HCT116 (cell line): ENCODE measurements around the gene SLC6A13. TPM values are rescaled to one million over a fixed set of nuclear protein-coding genes. Genes with fewer than 3 reads are reported as not detected.

ENCODE experiments used
- ATAC-seq: fragments of 200-7000 bp; cut with Tn5 transposase; 2 replicates; pipeline ENCODE4 v1.9.1; 2020; ENCODE audit warnings: mild to moderate bottlenecking, moderate library complexity
- BruUV-seq: library from RNA; stranded (reverse); fragments of 400-500 nt; replicated peaks from 2 replicates; lab custom pipeline; 2021; lab: Mats Ljungman, UMichigan
- CTCF ChIA-PET: fragments of 300-600 bp; sonication (Branson Sonifier 250); formaldehyde crosslinking; loops from one replicate; lab custom pipeline; 2021; ENCODE audit warnings: antibody characterized with exemption; lab: Charles Lee
- POLR2A ChIA-PET: fragments of 300-600, 350-600 bp; sonication (Branson Sonifier 250); formaldehyde crosslinking; loops from one replicate; lab custom pipeline; 2021; ENCODE audit warnings: antibody characterized with exemption; lab: Charles Lee
- RAD21 ChIA-PET, 2 experiments: fragments of 300-600 bp; sonication (Branson Sonifier 250); formaldehyde crosslinking; loops; one replicate each; lab custom pipeline; 2023; ENCODE audit warnings: low total read pairs in 2 of 2; ENCODE audit not compliant: uncharacterized antibody in 2 of 2, unreplicated experiment in 2 of 2, low non-redundant PET in 1 of 2; lab: Charles Lee
- DNase-seq: peaks from one replicate; pipeline ENCODE4 v3.0.0-alpha.2; 2010; ENCODE audit warnings: low read depth, low spot score
- H2AFZ ChIP-seq: fragments of 200-600 bp; shearing (Covaris generic), sonication (generic); 2 replicates; pipeline ENCODE4 v1.6.1; 2017; ENCODE audit warnings: low read depth, mixed run types, mixed read lengths, antibody characterized with exemption, low read length; ENCODE audit not compliant: poor library complexity, severe bottlenecking
- H3K27ac ChIP-seq: 2 replicates; pipeline ENCODE4 v1.5.1; 2012; ENCODE audit warnings: low read depth, low read length
- H3K27me3 ChIP-seq: fragments of 200-600 bp; sonication (generic); 2 replicates; pipeline ENCODE4 v1.6.1; 2016; ENCODE audit warnings: mixed run types, low read length, mixed read lengths; ENCODE audit not compliant: insufficient read depth
- H3K36me3 ChIP-seq, 2 experiments: fragments of 200-500 bp in 1 of 2; fragments of 200-600 bp in 1 of 2; sonication (Bioruptor generic) in 1 of 2; sonication (generic) in 1 of 2; 2 replicates each; pipeline versions ENCODE4 v1.5.1 to v1.6.1; 2014 to 2016; ENCODE audit warnings: low read length in 2 of 2, inconsistent platforms in 1 of 2, mixed read lengths in 1 of 2, mixed run types in 1 of 2; ENCODE audit not compliant: insufficient read depth in 2 of 2, control insufficient read depth in 1 of 2
- H3K4me1 ChIP-seq, 2 experiments: fragments of 200-600 bp in 1 of 2; sonication (generic) in 1 of 2; 2 replicates each; pipeline versions ENCODE4 v1.5.1 to v1.6.1; 2012 to 2017; ENCODE audit warnings: low read length in 2 of 2, inconsistent platforms in 1 of 2, mild to moderate bottlenecking in 1 of 2, mixed read lengths in 1 of 2, mixed run types in 1 of 2, moderate library complexity in 1 of 2; ENCODE audit not compliant: insufficient read depth in 2 of 2, control insufficient read depth in 1 of 2
- H3K4me2 ChIP-seq: fragments of 200-600 bp; sonication (generic); 2 replicates; pipeline ENCODE4 v1.6.1; 2017; ENCODE audit warnings: mixed run types, low read length, mixed read lengths
- H3K4me3 ChIP-seq, 2 experiments: fragments of 200-600 bp in 1 of 2; sonication (generic) in 1 of 2; replicated peaks in 1 of 2; 2 replicates each; pipeline ENCODE4 v1.5.1; 2011 to 2016; ENCODE audit warnings: low read length in 2 of 2, control low read depth in 1 of 2, low read depth in 1 of 2, mild to moderate bottlenecking in 1 of 2, mixed read lengths in 1 of 2, mixed run types in 1 of 2
- H3K79me2 ChIP-seq: fragments of 200-600 bp; sonication (generic); 2 replicates; pipeline ENCODE4 v1.6.1; 2017; ENCODE audit warnings: mild to moderate bottlenecking, mixed run types, low read length, moderate library complexity, mixed read lengths; ENCODE audit not compliant: insufficient read depth
- H3K9ac ChIP-seq: fragments of 200-600 bp; sonication (generic); 2 replicates; pipeline ENCODE4 v1.6.1; 2016; ENCODE audit warnings: low read length, mixed read lengths
- H3K9me2 ChIP-seq: fragments of 200-600 bp; sonication (generic), shearing (Covaris generic); 2 replicates; pipeline ENCODE4 v1.6.1; 2017; ENCODE audit warnings: mixed run types, mild to moderate bottlenecking, moderate library complexity; ENCODE audit not compliant: insufficient read depth
- H3K9me3 ChIP-seq, 2 experiments: fragments of 200-500 bp in 1 of 2; fragments of 200-600 bp in 1 of 2; sonication (Bioruptor generic) in 1 of 2; sonication (generic) in 1 of 2; 2 replicates each; pipeline ENCODE4 v1.6.1; 2014 to 2017; ENCODE audit warnings: low read length in 2 of 2, mixed read lengths in 2 of 2, inconsistent platforms in 1 of 2, low read depth in 1 of 2, mild to moderate bottlenecking in 1 of 2, mixed run types in 1 of 2, moderate library complexity in 1 of 2; ENCODE audit not compliant: control insufficient read depth in 1 of 2, insufficient read depth in 1 of 2
- H4K20me1 ChIP-seq: fragments of 200-600 bp; sonication (generic), shearing (Covaris generic); 2 replicates; pipeline ENCODE4 v1.6.1; 2017; ENCODE audit warnings: mixed run types, mild to moderate bottlenecking, moderate library complexity; ENCODE audit not compliant: insufficient read depth
- ELF1 ChIP-seq: IDR thresholded peaks from 2 replicates; pipeline ENCODE4 v1.6.1; 2012; ENCODE audit warnings: low read depth, borderline replicate concordance
- EZH2 ChIP-seq: fragments of 200-600 bp; sonication (generic); IDR thresholded peaks from 2 replicates; pipeline ENCODE4 v1.6.1; 2017; ENCODE audit warnings: antibody characterized with exemption, mixed run types
- JUND ChIP-seq: IDR thresholded peaks from 2 replicates; pipeline ENCODE4 v1.6.1; 2012
- POLR2AphosphoS5 ChIP-seq: IDR thresholded peaks from 2 replicates; pipeline ENCODE4 v1.6.1; 2011; ENCODE audit warnings: mild to moderate bottlenecking, low read depth, low read length, moderate library complexity
- RAD21 ChIP-seq: IDR thresholded peaks from 2 replicates; pipeline ENCODE4 v1.6.1; 2012; ENCODE audit warnings: low read depth, mild to moderate bottlenecking
- SIN3A ChIP-seq: IDR thresholded peaks from 2 replicates; pipeline ENCODE4 v1.6.1; 2012; ENCODE audit warnings: low read depth
- TCF7L2 ChIP-seq: IDR thresholded peaks from 2 replicates; pipeline ENCODE4 v1.7.0; 2011; ENCODE audit warnings: borderline replicate concordance, inconsistent platforms; ENCODE audit not compliant: insufficient read depth, insufficient read length; ENCODE audit errors: extremely low read depth
- ZFX ChIP-seq: fragments of 450-650 bp; IDR thresholded peaks from 2 replicates; pipeline ENCODE4 v1.6.1; 2017
- intact Hi-C: fragments of 100-400 bp; cut with micrococcal nuclease; formaldehyde crosslinking; loops from 2 replicates; pipeline ENCODE4 v1.10.0; 2022
- total RNA-seq: library from RNA; stranded (reverse); gene quantifications from one replicate; pipeline ENCODE4 v1.2.1, GENCODE V29; 2021; ENCODE audit not compliant: unreplicated experiment
- TF ChIP-seq, protein P1 (sequence below): IDR thresholded peaks from 2 replicates; pipeline ENCODE4 v1.6.1; 2012; ENCODE audit warnings: low read depth
- TF ChIP-seq, protein P2 (sequence below): IDR thresholded peaks from 2 replicates; pipeline ENCODE4 v1.6.1; 2012
- TF ChIP-seq, protein P3 (sequence below): IDR thresholded peaks from 2 replicates; pipeline ENCODE4 v1.6.1; 2012

The SLC6A13 gene
- total RNA-seq, 1 experiment from 2014 or later: 0.39 TPM

DNA sequence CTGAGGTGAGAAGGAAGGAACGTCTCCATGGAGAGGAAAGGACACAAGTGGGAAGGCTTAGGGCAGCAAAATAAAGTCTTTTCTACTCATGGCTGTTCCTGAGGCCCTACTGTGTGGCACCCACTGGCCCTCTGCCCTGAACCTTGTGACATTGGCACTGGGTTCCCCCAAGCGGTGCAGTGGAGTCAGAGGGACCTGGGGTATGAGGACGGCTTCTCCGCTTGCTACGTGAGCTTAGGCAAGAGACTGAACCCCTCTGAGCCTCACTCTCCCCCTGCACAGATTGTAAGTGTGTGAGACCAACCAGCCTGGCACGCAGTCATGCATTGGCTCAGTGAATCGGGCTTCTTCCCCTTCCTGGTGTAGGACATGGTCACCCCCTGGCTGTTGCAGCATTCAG, 68.4 kb downstream of the SLC6A13 start:
- H3K27me3 ChIP-seq: 0 out of 2 replicates have a peak, but pooled peaks cover 6% of the 10 kb centered on the region
- ChIA-PET CTCF (no interaction called here), POLR2A (no interaction called here), RAD21 (no interaction called here)
- TF ChIP-seq, protein P1, sequence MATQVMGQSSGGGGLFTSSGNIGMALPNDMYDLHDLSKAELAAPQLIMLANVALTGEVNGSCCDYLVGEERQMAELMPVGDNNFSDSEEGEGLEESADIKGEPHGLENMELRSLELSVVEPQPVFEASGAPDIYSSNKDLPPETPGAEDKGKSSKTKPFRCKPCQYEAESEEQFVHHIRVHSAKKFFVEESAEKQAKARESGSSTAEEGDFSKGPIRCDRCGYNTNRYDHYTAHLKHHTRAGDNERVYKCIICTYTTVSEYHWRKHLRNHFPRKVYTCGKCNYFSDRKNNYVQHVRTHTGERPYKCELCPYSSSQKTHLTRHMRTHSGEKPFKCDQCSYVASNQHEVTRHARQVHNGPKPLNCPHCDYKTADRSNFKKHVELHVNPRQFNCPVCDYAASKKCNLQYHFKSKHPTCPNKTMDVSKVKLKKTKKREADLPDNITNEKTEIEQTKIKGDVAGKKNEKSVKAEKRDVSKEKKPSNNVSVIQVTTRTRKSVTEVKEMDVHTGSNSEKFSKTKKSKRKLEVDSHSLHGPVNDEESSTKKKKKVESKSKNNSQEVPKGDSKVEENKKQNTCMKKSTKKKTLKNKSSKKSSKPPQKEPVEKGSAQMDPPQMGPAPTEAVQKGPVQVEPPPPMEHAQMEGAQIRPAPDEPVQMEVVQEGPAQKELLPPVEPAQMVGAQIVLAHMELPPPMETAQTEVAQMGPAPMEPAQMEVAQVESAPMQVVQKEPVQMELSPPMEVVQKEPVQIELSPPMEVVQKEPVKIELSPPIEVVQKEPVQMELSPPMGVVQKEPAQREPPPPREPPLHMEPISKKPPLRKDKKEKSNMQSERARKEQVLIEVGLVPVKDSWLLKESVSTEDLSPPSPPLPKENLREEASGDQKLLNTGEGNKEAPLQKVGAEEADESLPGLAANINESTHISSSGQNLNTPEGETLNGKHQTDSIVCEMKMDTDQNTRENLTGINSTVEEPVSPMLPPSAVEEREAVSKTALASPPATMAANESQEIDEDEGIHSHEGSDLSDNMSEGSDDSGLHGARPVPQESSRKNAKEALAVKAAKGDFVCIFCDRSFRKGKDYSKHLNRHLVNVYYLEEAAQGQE: no peak
- TF ChIP-seq SIN3A (no peak), ZFX (no peak), JUND (no peak), TCF7L2 (no peak)
- no peaks in the 10 kb centered on the region for H3K79me2 ChIP-seq
- DNase-seq (no peak), ATAC-seq (no peak)
- BruUV-seq: no TSS peak
- H3K4me1 ChIP-seq: peaks cover 0 to 2% of the 10 kb centered on the region in 2 experiments; a peak in 1 of 4 replicates
- no peaks in the 10 kb centered on the region for H3K36me3 ChIP-seq
- intact Hi-C loops: no loop called here
- H3K9ac ChIP-seq: no peak overlapping the region
- H3K4me3 ChIP-seq: no peak overlapping the region
- H2AFZ ChIP-seq: no peak overlapping the region
- no peak overlapping the region for H3K4me2 ChIP-seq
- H3K27ac ChIP-seq: no peak overlapping the region
- no peaks in the 10 kb centered on the region for H3K9me3 ChIP-seq
- H4K20me1 ChIP-seq: no peaks in the 10 kb centered on the region
- no peaks in the 10 kb centered on the region for H3K9me2 ChIP-seq

DNA sequence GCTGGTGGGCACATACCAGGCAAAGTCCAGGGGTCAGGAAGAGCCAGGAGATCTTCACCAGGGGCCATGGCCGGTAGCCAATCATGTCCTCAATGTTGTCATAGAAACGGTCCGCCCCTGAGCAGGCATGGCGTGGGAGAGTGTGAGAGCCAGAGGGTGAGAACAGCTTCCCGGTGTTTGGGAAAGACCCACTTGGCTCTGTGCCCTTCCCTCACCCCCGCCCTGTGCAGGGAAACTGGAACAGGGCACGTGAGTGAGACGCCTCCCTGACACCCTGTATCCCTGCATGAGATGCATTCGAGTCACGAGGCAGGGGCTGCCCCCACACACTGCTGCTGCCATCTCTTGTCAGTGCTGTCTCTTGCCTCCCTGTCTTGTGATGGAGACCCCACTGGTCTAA, 69.4 kb downstream of the SLC6A13 start:
- BruUV-seq: no TSS peak
- Histone ChIP-seq H3K79me2 (no peaks in the 10 kb centered on the region), H4K20me1 (no peaks in the 10 kb centered on the region), H3K27me3 (no peaks in the 10 kb centered on the region), H3K9me2 (no peaks in the 10 kb centered on the region), H2AFZ (no peak overlapping the region), H3K4me2 (no peak overlapping the region), H3K36me3 (no peaks in the 10 kb centered on the region), H3K4me3 (no peak overlapping the region), H3K9ac (no peak overlapping the region), H3K27ac (no peak overlapping the region), H3K9me3 (no peaks in the 10 kb centered on the region), H3K4me1 (peaks cover 0 to 8% of the 10 kb centered on the region in 2 experiments; a peak in 2 of 4 replicates)
- ChIA-PET CTCF (no interaction called here), POLR2A (no interaction called here), RAD21 (no interaction called here)
- intact Hi-C loops: no loop called here
- DNase-seq: no peak
- ATAC-seq: no peak
- TF ChIP-seq EZH2 (no peak), POLR2AphosphoS5 (no peak), ELF1 (no peak), RAD21 (no peak), JUND (no peak)
- TF ChIP-seq, protein P2, sequence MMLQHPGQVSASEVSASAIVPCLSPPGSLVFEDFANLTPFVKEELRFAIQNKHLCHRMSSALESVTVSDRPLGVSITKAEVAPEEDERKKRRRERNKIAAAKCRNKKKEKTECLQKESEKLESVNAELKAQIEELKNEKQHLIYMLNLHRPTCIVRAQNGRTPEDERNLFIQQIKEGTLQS: no peak
- TF ChIP-seq, protein P1: no peak
- TF ChIP-seq, protein P3, sequence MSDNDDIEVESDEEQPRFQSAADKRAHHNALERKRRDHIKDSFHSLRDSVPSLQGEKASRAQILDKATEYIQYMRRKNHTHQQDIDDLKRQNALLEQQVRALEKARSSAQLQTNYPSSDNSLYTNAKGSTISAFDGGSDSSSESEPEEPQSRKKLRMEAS: no peak
